ENCODE measurements around the gene ARSB. TPM values are rescaled to one million over a fixed set of nuclear protein-coding genes. Genes with fewer than 3 reads are reported as not detected.
A peak's percentile ranks its signal among the peaks of the same experiment; 100 is the strongest.

The ARSB gene
- total RNA-seq, 1 donor from 2014 or later, result 21.4 TPM

DNA sequence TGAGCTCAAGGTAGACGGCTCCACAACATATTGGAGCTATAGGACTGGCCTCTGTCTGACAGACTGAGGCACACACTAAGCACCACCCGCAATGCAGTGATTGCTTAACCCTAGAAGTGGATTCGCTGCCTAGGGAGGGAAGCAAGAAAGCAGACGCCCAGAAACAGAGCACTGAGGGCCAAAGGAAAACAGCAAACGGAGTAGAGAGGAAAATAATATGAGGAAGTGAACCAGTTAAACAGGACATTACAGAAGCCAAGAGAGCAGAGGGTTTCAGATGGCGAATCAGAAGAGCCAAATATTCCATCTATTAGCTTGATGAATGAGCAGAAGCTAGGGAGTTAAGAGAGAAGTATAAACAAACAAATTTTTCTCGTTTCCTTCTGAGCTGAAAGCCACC is 197.3 kb downstream of the ARSB start:
- no peak for DNase-seq (ENCODE audit: low spot score in 2 of 2, unreplicated experiment in 2 of 2)
- Mint-ChIP-seq H3K9me3 (peaks cover 4% of the 10 kb centered on the region), H3K27ac (no peak overlapping the region), H3K4me1 (peaks cover 6% of the 10 kb centered on the region), H3K27me3 (ENCODE audit: low read depth) (no peaks in the 10 kb centered on the region), H3K4me3 (no peak overlapping the region), H3K36me3 (peaks cover 2% of the 10 kb centered on the region)
- TF ChIP-seq, protein P1, sequence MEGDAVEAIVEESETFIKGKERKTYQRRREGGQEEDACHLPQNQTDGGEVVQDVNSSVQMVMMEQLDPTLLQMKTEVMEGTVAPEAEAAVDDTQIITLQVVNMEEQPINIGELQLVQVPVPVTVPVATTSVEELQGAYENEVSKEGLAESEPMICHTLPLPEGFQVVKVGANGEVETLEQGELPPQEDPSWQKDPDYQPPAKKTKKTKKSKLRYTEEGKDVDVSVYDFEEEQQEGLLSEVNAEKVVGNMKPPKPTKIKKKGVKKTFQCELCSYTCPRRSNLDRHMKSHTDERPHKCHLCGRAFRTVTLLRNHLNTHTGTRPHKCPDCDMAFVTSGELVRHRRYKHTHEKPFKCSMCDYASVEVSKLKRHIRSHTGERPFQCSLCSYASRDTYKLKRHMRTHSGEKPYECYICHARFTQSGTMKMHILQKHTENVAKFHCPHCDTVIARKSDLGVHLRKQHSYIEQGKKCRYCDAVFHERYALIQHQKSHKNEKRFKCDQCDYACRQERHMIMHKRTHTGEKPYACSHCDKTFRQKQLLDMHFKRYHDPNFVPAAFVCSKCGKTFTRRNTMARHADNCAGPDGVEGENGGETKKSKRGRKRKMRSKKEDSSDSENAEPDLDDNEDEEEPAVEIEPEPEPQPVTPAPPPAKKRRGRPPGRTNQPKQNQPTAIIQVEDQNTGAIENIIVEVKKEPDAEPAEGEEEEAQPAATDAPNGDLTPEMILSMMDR (IDR thresholded peaks at IDR 0.05; ENCODE audit: unreplicated experiment), result no peak

DNA sequence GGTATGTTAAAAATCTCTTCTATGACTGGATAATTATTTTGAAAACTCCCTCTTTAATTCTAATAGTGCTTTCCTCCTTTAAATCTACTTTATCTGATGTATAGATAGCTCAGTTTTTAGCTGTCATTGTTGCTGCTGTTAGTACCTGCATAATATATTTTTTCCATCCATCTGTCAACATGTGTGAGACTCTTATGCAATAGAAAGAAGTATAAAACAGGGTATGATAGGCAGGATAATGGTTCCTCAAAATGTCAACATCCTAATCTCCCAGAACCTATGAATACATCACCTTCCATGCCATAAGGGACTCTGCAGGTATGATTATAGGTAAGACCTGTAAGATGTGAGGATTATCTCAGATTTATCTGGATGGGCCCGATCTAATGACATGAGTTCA is 199.7 kb downstream of the ARSB start:
- DNase-seq (ENCODE audit: low spot score in 2 of 2, unreplicated experiment in 2 of 2), result no peak
- H3K36me3 Mint-ChIP-seq, result peaks cover 2% of the 10 kb centered on the region
- TF ChIP-seq, protein P1 (IDR thresholded peaks at IDR 0.05; ENCODE audit: unreplicated experiment), result no peak
- no peak overlapping the region for H3K27ac Mint-ChIP-seq
- H3K27me3 Mint-ChIP-seq (ENCODE audit: low read depth), result no peaks in the 10 kb centered on the region
- no peak overlapping the region for H3K4me3 Mint-ChIP-seq
- H3K4me1 Mint-ChIP-seq, result peaks cover 9% of the 10 kb centered on the region
- peaks cover 4% of the 10 kb centered on the region for H3K9me3 Mint-ChIP-seq

DNA sequence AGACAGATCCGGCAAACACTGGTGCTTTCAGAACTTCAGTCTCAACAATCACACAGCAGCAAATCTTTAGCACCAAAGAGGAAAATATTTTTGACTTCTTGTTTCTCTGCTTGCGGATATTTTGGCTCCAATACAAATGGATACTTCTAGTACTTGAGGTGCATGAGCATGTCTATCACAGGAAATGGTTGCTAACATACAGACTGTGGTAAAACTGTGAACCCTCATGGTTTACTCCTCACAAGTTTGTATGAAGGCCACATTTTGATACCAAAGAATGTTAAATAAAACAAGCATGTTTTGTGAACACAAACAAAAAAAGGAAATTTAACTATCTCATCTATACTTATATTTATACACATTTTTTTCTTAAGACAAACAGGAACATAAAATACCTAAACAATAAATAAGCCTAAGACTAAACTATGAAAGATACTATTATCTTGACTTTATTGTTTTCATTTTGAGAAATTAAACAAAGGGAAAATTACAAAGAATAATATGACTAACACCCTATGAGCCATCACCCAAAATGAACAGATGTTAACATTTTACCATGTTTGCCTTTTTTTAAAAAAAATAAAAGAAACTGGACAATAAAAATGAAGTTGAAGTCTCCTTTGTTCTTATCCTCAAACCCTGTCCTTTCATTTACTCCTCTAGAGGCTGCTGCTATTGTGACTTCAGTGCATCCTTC is 201.5 kb downstream of the ARSB start:
- TF ChIP-seq, protein P1 (IDR thresholded peaks at IDR 0.05; ENCODE audit: unreplicated experiment), result no peak
- no peak overlapping the region for H3K27ac Mint-ChIP-seq
- DNase-seq (ENCODE audit: low spot score in 2 of 2, unreplicated experiment in 2 of 2), result no peak
- no peak overlapping the region for H3K4me3 Mint-ChIP-seq
- H3K36me3 Mint-ChIP-seq, result peaks cover 6% of the 10 kb centered on the region
- peaks cover 4% of the 10 kb centered on the region for H3K9me3 Mint-ChIP-seq
- H3K27me3 Mint-ChIP-seq (ENCODE audit: low read depth), result no peaks in the 10 kb centered on the region
- H3K4me1 Mint-ChIP-seq, result peaks cover 20% of the 10 kb centered on the region

DNA sequence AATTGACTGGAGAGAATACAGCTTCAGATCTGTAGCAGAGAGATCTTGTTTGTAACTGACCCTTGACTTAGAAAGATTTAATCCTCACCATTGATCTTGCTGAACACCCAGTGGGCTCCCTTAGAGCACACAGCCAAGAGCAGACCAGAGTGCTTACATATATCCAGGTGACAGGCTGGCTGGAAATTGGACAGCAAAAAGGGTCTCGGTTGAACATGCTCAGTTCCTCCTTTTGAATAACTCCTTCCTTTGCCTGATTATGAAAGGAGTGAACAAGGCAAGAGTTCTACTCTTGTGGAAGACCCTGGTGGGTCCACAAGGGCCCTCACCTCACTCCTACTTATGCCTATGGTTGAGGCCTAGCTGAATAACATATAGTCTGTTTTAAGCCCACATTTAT is 202.4 kb downstream of the ARSB start:
- no peak overlapping the region for H3K27ac Mint-ChIP-seq
- peaks cover 19% of the 10 kb centered on the region for H3K4me1 Mint-ChIP-seq
- no peaks in the 10 kb centered on the region for H3K27me3 Mint-ChIP-seq (ENCODE audit: low read depth)
- peaks cover 6% of the 10 kb centered on the region for H3K36me3 Mint-ChIP-seq
- H3K4me3 Mint-ChIP-seq, result no peak overlapping the region
- peaks cover 4% of the 10 kb centered on the region for H3K9me3 Mint-ChIP-seq
- TF ChIP-seq, protein P1 (IDR thresholded peaks at IDR 0.05; ENCODE audit: unreplicated experiment), result no peak
- no peak for DNase-seq (ENCODE audit: low spot score in 2 of 2, unreplicated experiment in 2 of 2)

DNA sequence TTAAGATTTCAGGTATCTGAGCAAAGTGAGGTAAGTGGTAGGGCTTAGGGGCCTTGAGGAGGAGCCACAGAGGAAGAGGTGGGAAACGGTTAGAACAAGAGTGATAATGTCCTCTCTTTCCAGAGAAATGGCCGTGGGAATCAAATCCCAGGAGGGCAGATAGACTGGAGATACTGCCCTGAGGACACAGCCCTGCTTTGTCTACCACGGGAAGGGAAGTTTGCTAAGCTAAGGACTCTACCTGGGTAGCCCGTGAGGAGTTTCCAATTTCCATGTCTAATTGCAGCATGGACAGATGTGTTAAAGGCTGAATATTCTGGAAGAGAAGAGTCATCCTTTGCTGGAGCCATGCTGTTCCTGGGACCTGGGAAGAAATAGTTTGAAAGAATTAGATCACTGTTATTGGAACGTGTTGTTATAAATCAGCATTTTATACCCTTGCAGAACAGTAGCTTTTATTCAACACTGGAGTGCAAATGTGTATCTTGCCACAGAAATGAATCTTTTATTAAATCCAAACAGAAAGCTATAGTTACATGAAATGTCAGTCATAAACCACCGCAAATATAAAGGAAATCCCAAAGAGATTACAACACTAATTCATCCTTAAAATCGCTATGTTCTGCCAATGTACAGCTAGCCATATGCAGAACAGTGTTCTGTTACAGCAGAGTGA is 203.4 kb downstream of the ARSB start:
- Mint-ChIP-seq H3K27ac (peak overlapping the region; percentile 22), H3K4me1 (peaks cover 14% of the 10 kb centered on the region), H3K9me3 (peaks cover 4% of the 10 kb centered on the region), H3K27me3 (ENCODE audit: low read depth) (no peaks in the 10 kb centered on the region), H3K36me3 (peaks cover 6% of the 10 kb centered on the region), H3K4me3 (no peak overlapping the region)
- DNase-seq (ENCODE audit: low spot score in 2 of 2, unreplicated experiment in 2 of 2), result no peak
- TF ChIP-seq, protein P1 (IDR thresholded peaks at IDR 0.05; ENCODE audit: unreplicated experiment), result no peak
